Astrocyte (in vitro differentiated cells and primary cell): ENCODE results near the gene SLC6A20.

Experiments used
- CTCF ChIP-seq: IDR thresholded peaks from 2 replicates; pipeline ENCODE4 v1.5.1; 2011; ENCODE audit warnings: low read depth, mild to moderate bottlenecking, inconsistent platforms, low read length, moderate library complexity; ENCODE audit not compliant: insufficient read depth
- EZH2 ChIP-seq: IDR thresholded peaks from 2 replicates; pipeline ENCODE4 v1.6.1; 2012; ENCODE audit warnings: mild to moderate bottlenecking, low read length, inconsistent platforms; ENCODE audit not compliant: insufficient read depth

GRCh38 chr3:45741247-45741646, 55.1 kb downstream of the SLC6A20 start:
- TF ChIP-seq CTCF: no peak
- TF ChIP-seq EZH2: no peak
